Mesenteric fat pad (tissue), 1 donor: ENCODE data around the gene DAAM2. TPM values are rescaled to one million over a fixed set of nuclear protein-coding genes. Genes with fewer than 3 reads are reported as not detected.

Experiments
- DNase-seq: peaks from one replicate; pipeline ENCODE4 v3.0.0-alpha.2; 2020; ENCODE audit warnings: low spot score
- total RNA-seq: library from RNA; stranded (reverse); fragmentation: NEBNext Ultra II Directional; extraction: Animal tissue kit (Norgen Biotek cat#: 25700); gene quantifications from one replicate; pipeline ENCODE4 v1.2.1, GENCODE V29; 2021
- donor health status: DM: yes; HTN: yes; CAD: no.

Gene DAAM2
- total RNA-seq, 1 donor from 2014 or later, result 83.8 TPM

DNA sequence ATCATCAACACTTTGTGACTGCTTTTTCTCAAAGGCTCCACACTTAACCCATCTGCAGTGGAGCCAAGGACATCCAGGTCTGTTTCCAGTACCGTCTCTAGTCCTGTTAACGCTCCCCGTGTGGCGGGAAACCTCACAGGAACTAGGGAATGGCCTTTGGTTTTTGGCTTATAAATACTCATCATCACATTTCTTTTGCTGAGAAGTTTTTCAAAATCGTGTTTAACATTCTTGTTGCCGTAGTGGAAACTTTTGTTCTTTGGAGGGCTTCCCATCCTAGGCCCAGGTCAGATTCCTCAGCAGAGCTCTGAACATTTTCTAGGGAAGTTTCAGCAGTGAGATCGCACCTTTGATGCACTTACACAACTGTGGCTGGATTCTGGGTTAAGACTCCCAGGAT, 24.6 kb downstream of the DAAM2 start:
- no peak for DNase-seq

DNA sequence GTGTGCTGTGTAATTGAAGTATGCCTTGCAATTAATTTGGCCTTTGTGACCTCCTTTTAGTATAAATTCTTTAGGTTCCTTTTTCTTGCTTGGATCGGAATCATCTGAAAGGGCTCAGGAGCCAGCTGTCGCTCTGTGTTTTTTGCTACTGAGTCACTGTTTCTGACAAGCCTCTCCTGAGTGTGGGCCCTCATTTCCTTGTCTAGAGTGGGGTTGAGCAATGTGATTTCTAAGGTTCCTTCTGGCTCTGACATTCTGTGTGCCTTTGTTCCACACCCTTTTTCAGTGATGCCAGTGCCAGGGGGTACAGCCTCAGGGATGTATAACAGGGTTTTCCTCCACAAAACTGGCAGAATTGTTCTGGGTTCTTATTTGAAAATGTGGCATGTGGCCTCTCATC, 26.5 kb downstream of the DAAM2 start:
- no peak for DNase-seq

DNA sequence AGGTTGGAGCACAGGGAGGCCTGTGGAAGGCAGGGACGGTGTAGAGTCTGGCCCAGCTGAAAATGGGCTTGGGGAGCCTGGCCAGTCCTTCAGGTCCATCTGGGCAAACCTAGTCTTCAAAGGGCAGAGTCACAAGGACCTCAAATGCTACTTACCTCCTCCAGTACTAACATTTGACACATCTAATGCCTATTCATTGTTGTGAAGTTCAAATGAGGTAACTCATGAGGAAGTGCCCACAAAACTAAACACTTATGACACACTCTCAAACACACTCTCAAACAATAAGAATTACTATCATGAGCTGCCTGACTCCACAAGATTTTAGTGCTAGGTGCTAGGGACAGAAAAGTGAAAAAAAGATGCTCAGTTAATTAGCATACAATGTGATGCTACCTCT, 27.1 kb downstream of the DAAM2 start:
- DNase-seq, result no peak

DNA sequence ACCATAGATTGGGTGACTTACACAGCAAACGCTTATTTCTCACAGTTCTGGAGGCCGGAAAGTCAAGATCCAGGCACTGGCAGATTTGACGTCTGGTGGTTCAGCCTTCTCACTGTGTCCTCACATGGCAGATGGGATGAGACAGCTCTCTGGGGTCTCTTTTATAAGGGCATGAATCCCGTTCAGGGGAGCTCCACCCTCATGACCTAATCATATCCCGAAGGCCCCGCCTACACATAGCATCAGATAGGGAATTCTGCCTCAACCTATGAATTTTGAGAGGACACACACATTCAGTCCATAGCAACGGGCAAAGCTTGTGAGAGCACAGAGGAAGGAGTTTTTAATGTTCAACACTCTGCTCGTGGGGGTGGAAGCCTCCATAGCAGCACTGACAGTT, 27.5 kb downstream of the DAAM2 start:
- no peak for DNase-seq

DNA sequence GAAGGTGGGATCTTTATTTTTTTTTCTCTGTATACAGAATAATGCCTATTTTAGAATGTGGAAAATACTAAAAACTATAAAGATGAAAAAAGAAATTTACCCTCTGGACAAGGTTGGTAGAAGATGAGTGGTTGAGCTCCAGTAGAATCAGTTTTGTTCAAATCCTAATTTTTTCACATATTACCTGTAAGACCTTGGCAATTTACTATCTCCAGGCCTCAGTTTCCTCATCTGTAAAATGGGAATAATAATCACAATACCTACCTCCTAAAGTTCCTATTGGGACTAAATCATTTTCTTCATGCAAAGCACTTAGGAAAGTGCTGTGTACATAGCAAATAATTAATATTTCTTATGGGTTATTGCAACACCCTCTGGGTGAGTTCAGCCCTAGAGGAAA, 28.4 kb downstream of the DAAM2 start:
- DNase-seq, result no peak

DNA sequence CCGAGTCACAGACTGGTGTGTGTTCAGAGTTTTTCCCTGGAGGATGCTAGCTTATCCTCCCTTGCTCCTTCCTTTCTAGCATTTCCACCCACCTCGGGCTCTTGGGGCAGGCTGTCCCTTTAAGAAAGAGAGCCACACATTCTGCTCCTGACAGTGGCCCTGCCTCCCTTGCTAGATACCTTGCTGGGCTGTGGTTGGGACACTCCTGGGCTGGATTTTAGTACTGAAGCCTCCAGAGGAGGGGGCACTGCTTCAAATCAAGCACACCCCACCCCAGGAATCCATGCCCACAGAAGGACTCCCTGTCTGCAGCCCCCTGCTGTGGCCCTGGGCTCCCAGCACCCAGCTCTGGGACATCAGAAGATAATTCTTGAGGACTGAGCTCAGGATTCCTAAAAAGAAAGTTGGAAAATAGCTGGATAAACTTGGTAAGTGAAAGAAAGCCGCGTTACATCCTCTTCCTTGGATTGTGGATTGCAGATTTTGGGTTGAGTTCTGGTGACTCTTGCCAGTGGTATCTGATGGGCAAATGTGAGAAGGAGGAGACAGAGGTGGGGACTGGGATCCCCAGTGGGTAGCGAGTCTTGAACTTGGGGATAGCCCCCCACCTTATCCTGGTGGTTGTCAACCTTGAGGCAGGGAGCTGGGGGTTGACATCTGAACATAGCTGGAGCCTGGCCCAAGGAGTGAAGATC, 29.0 kb downstream of the DAAM2 start:
- no peak for DNase-seq

DNA sequence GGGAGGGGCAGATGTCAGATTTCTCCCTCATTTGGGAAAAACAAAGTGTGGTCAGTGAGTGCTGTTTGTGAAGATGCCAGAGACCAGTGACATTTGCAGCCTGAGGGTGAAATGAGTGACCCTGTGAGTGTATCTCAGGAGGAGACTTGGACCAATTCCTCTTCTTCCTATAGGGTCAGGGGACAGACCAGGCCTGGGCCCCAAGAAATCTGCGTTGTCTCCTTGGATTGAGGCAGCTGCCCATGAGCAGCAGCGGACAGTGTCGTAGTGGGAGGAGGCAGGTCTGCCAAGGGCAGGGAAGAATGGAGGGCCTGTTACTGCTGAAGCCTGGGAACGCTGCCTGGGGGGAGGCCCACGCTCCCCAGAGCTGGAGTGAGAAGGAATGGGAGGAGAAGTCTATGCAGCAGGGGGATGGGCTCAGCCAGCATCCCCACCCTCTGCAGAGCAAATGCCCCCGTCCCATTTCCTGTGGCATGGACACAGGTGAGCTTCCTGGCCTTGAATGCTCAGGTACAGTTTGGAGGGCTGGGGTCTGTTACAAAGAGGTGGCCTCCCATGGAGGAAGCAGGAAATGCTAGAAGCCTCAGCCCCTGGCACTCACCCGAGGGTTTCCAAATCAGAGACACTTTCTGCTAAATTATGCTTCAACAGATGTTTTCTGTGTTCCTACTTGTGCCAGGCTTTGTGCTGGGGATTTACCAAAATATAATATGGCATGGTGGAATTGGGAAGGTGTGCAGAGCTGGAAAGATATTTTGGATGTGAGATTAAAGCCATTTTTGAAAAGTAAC, 29.8 kb downstream of the DAAM2 start:
- DNase-seq, result no peak

DNA sequence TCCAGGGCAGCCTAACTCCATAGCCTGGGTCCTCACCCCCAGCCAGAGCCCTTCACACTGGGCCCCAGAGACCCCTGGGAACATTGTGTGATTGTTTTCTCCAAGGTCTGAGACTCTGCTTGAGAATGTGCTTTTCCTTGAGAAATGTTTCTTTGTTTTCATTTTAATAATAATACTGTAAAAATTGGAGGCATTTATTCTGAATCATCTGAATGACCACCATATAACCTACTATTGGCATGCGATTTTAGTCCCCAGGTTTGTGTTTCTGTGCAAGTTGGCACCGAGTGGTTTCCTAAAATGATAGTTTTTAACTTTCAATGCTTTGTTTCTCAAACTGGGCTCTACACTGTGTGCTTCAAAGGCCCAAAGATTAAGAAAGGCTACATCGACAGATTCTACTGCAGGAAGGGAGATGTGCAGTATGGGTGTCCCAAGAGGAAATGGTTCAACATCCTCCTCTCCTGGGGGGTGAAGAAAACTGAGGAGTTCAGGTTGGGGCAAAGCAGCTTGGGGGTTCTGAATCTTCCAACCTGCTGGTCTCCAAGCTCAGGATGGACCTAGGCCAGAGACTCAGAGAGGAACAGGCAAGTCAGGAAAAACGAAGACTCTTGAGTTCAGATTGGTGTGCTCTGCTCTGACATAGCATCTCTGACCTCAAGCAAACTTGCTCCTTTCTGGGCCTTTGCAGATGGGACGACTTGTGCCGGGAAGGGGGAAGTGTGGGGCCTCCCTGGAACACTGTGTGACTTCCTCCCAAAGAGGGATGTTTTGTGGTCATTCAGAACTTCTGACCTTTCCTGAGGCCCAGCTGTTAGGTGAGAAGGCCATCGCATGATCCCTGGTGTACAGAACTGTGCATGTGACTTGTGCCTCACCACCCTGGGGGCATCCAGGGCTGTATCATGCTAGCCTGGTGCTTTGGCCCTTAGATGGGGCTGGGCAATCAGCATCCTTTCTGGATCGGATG, 31.0 kb downstream of the DAAM2 start:
- no peak for DNase-seq

DNA sequence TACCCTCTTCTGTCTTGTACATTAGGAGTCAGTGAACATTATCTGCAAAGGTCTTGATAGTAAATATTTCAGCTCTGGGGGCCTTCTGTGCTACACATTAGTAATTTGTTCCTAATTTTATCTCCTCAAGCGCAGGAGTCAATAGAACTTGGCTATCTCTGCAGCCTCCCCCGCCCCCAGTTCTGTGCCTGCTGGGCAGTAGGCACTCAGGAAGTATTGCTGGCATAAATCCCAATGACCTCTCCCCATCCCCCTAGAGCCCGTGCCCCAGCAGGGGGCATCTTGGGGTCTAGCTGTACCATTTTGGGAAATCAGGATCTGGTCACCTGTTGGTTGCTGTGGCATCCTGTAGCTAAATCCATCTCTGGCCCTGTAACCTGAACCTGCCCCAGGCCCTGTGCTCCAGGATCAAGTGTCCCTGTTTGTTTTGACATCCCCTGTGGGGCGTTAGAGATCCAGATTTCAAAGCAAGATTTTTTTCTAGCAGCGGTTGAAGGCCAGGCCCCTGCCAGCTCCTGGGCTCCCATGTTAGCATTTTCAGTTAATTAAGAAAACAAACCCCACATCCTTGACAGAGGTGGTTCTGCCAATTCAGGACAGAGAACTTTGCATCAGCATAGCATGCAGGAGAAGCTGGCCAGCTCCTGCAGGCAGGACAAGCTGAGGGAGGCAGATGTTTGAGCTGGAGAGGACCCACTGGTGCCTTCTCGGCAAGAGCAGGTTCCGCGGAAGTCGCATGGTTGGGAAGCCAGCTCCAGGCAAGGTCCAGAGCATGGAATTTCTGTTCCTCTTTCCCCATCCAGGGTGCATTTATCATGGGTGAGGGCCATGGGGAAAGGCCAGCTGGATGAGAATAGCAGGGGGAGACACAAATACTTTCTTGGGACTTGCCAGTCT, 32.1 kb downstream of the DAAM2 start:
- DNase-seq, result no peak

DNA sequence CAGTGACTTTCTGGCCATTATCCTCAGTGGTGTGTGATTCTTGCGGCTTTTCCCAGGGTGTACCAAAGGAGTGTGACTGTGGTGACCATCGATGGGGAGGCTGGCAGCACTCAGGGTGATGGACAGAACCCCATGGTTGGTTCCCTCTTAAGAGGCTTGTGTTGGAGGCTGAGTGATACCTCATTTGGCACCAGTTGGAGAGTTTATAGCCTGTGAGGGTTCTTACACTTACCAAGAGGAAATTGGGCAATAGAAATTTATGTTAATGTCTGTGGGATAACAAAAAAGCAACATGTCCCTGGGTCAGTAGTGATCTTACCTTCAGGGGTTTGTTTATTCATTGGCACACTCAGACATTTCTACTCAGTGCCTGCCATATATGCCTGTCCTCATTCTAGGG, 37.2 kb downstream of the DAAM2 start:
- DNase-seq, result no peak

DNA sequence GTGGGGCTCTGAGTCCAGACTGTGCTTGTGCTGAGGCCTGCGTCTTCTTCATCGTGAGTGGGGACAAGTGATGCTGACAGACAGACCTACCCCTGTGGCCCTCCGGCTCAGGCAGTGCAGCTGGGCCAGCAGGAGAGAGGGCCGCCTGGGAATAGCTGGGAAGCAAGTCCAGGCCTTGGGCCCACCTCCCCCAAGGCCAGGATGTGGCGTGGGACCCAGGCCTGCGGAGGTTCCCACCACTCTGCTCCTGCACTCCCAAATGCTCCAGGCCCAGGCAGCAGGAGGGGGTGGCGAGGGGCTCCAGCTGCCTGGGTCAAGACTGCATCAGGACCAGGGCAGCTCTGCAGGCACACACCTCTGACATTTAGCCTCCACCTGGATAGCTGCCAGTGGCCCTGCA, 38.3 kb downstream of the DAAM2 start:
- DNase-seq, result no peak

DNA sequence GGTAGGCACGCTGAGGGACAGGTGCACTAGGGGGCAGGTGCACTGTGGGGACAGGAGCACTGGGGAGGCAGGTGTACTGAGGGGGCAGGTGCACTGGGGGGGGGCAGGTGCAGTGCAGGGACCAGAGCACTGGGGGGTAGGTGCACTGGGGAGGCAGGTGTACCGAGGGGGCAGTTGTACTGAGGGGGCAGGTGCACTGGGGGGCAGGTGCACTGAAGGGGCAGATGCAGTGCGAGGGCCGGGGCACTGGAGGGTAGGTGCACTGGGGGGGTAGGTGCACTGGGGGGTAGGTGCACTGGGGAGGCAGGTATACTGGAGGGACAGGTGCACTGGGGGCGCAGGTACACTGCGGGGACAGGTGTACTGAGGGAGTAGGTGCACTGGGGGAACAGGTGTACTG, 39.5 kb downstream of the DAAM2 start:
- DNase-seq, result no peak

DNA sequence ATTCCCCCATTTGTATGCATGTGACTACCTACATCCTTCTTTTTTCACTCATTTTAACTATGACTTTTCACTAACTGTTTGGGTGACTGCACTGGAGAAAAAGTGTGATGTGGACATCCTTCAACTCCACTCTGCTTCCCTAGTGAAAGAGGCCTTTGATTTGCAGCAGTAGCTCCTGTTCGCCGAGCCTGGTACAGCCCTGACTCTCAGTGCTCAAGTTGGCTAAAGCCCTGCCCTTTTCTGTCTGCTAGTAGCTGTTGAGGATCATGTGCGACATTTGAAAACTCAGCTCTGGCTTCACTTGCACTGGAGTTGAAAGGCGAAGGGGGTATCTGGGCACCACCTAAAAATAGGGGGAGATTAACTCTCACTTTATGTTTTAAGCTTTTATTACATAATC, 42.1 kb downstream of the DAAM2 start:
- no peak for DNase-seq

DNA sequence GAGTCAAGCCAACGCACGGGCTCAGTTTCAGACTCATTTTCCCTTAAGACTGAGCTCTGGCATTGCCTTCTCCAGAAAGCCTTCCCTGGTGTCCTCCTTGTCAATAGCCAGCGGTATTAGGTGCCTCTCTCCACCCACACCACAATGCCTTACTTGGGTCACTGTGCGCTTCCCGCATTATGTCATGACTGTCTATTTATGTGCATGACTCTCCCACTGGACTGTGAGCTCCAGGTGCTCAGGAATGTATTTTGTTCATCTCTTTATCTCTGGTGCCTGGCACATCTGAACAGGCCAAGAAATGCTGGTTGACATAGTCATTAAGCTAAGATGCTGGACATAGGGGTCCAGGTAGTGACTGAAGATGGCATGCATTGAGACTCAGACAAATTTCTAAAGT, 42.7 kb downstream of the DAAM2 start:
- DNase-seq, result no peak

DNA sequence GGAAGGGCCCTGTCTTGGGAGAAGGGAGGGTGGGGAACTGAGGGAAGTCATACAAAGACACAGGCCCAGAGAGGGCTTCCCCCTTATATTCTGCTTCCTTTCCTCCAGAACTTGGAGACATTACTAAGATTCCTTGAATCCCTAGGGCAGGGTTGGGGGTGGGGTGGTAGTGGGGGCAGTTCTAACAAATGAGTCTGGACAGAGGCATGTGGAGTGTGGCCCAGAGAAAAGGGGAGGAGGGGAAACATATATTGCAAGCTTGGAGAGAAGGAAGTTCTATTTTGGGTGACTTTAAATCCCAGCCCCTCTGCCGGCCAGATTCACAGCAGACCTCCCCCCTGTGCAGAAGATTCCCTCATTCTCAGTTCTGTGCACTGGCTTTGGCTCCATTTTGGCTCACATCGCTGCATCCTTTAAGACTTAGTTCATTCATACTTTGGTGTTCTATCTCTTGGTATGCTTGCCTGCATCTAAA, 43.7 kb downstream of the DAAM2 start:
- DNase-seq, result no peak

DNA sequence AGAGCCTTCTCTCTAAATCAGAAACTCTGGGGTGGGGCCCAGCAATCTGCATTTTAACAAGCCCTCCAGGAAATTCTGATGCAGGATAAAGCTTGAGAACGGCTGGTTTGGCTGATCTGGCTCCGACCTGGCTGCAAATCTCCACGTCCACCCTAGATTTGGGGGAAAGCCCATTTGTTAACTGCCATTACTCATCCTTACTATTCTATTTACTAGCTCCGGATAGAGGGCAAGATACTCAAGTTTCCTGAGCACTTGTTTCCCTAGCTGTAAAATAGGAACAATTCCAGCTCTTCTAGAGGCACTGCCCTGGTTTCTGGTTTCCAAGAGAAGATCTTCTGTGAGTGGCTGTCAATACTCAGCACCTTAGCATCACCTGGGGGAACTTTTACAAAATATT, 44.4 kb downstream of the DAAM2 start:
- no peak for DNase-seq

DNA sequence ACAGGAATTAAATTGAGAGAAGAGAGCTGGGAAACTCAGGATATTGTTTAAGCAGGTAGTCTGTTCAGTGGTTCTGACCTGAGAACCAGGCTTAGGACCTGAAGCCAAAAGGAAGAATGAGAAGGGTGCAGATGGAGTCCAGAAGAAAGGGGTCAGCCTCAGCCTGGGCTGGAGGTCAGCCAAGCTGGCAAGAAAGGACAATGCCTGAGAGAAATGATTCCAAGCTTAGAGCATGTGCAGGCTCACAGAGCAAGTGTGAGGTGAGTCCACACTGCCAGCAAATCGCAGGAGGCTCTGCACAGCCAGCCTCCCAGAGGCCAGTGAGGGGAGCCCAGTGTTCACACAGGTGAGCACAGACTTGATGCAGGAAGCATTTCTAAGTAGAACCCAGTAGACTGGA, 47.3 kb downstream of the DAAM2 start:
- no peak for DNase-seq

DNA sequence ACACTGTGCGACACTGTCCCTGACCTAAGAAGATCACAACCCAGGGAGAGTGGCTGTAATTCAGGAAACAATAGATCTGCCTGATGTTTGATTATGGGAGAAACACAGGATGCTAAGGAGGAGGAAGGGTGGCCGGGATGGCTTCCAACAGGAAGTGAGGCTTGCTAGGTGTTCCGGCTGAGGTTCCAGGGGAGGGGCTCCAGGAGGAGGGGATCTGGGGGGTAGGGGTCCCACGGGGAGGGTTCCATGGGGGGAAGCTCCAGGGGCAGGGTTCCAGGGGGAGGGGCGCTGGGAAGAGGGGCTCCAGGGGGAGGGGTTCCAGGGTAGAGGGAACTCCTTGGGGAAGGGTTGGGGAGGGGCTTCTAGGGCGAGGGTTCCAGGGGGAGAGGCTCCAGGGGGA, 48.6 kb downstream of the DAAM2 start:
- DNase-seq, result no peak

DNA sequence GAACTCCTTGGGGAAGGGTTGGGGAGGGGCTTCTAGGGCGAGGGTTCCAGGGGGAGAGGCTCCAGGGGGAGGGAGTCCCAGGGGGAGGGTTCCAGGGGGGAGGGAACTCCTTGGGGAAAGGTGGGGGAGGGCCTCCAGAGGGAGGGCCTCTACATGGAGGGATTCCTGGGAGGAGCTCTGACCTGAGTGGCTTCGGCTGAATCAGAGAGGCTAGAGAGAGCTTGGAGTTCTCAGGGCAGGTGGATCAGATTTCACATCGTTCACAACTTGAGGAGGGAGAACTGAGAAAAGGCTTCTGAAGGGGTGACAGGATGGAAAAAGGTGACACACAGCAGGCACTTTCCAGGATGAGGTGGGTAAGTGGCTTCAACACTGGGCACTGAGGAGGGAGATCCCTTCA, 49.1 kb downstream of the DAAM2 start:
- DNase-seq, result no peak

DNA sequence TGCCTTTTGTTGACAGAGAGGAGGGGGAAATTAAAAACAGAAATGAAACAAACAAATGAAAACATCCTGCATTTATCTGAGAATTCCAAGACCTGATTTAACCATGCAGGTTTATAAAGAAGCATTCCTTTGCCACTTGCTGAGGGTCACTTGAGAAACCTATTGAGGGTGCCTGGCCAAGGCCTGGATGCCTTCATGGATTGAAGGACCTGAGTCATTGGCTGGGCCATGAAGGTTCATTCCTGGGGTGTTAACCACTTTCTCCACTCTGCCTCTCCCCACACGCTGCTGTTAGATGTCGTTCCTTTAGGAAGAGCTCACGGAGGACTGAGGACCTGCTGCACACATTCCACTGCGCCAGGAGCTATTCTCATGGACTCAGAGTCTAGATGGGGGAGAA, 49.7 kb downstream of the DAAM2 start:
- no peak for DNase-seq
